Caki2 (cell line): ENCODE data around the gene PECR. TPM values are rescaled to one million over a fixed set of nuclear protein-coding genes. Genes with fewer than 3 reads are reported as not detected.

Source experiments
- DNase-seq: peaks from one replicate; pipeline ENCODE4 v3.0.0-alpha.2; 2015; ENCODE audit warnings: low read depth
- in situ Hi-C: cut with HindIII; loops from 2 replicates; pipeline ENCODE4 v1.10.0; 2016; ENCODE audit warnings: low sequenced_read_pairs, low pct_unique_long_range_greater_than_20kb, mixed read lengths
- total RNA-seq: library from RNA; depleted of rRNA; stranded (reverse); fragments of >200 nt; shearing (Covaris generic); gene quantifications from 2 replicates; pipeline ENCODE4 v1.2.3, GENCODE V29; 2014; ENCODE audit warnings: low replicate concordance

Gene PECR
- total RNA-seq, 1 experiment from 2014 or later: 50.7 TPM

- DNase-seq: no peak
- in situ Hi-C loops: no loop called here
Measured at GRCh38 chr2:216047397-216047796, 34.2 kb downstream of the PECR start.

GRCh38 chr2:216044883-216045486 lies 36.6 kb downstream of the PECR start:
- DNase-seq: no peak
- in situ Hi-C loops: no loop called here

- in situ Hi-C loops: no loop called here
- no peak for DNase-seq
Measured at GRCh38 chr2:216043949-216044348, 37.7 kb downstream of the PECR start.

GRCh38 chr2:216041438-216041837 lies 40.2 kb downstream of the PECR start:
- DNase-seq: no peak
- in situ Hi-C loops: no loop called here

GRCh38 chr2:216039918-216040317 lies 41.7 kb downstream of the PECR start:
- no peak for DNase-seq
- in situ Hi-C loops: no loop called here

- in situ Hi-C loops: no loop called here
- peak; percentile 44 for DNase-seq
Measured at GRCh38 chr2:216034065-216034464, 47.5 kb downstream of the PECR start.

GRCh38 chr2:216033403-216033802 lies 48.2 kb downstream of the PECR start:
- in situ Hi-C loops: no loop called here

GRCh38 chr2:216031960-216032689 lies 49.5 kb downstream of the PECR start:
- peak; percentile 55 for DNase-seq

More at GRCh38 chr2:216033403-216033802, 48.2 kb downstream of the PECR start:
- no peak for DNase-seq

GRCh38 chr2:216030216-216030615 lies 51.4 kb downstream of the PECR start:
- DNase-seq: no peak
- in situ Hi-C loops: no loop called here

More at GRCh38 chr2:216031960-216032689, 49.5 kb downstream of the PECR start:
- in situ Hi-C loops: no loop called here

GRCh38 chr2:216029416-216030129 lies 52.0 kb downstream of the PECR start:
- in situ Hi-C loops: no loop called here
- DNase-seq: no peak

GRCh38 chr2:216024779-216025336 lies 56.8 kb downstream of the PECR start:
- DNase-seq: no peak
- in situ Hi-C loops: no loop called here

GRCh38 chr2:216023055-216023648 lies 58.5 kb downstream of the PECR start:
- in situ Hi-C loops: no loop called here
- DNase-seq: peak; percentile 43

- in situ Hi-C loops: no loop called here
- DNase-seq: no peak
Measured at GRCh38 chr2:216021768-216022565, 59.6 kb downstream of the PECR start.

GRCh38 chr2:216018709-216019108 lies 62.9 kb downstream of the PECR start:
- in situ Hi-C loops: no loop called here
- DNase-seq: no peak

GRCh38 chr2:216017365-216017764 lies 64.2 kb downstream of the PECR start:
- peak; percentile 10 for DNase-seq
- in situ Hi-C loops: no loop called here

GRCh38 chr2:216016581-216016980 lies 65.0 kb downstream of the PECR start:
- in situ Hi-C loops: no loop called here
- no peak for DNase-seq

GRCh38 chr2:216015722-216016464 lies 65.7 kb downstream of the PECR start:
- no peak for DNase-seq
- in situ Hi-C loops: no loop called here
